LNCaP clone FGC (cell line): ENCODE data around the gene SFXN3.

Source experiments
- DNase-seq: peaks from one replicate; pipeline ENCODE4 v3.0.0-alpha.2; 2011; ENCODE audit warnings: low read depth
- H3K4me3 ChIP-seq: 2 replicates; pipeline ENCODE4 v1.5.1; 2011; ENCODE audit warnings: mild to moderate bottlenecking, low read depth, low read length, control low read depth
- CTCF ChIP-seq: IDR thresholded peaks from 2 replicates; pipeline ENCODE4 v1.5.1; 2012; ENCODE audit warnings: mild to moderate bottlenecking; ENCODE audit not compliant: control insufficient read depth, insufficient read depth; ENCODE audit errors: extremely low read depth

SFXN3 gene

GRCh38 chr10:101022967-101023705 lies 7.9 kb upstream of the SFXN3 start:
- no peak for DNase-seq
- no peak overlapping the region for H3K4me3 ChIP-seq
- TF ChIP-seq CTCF: no peak

DNA sequence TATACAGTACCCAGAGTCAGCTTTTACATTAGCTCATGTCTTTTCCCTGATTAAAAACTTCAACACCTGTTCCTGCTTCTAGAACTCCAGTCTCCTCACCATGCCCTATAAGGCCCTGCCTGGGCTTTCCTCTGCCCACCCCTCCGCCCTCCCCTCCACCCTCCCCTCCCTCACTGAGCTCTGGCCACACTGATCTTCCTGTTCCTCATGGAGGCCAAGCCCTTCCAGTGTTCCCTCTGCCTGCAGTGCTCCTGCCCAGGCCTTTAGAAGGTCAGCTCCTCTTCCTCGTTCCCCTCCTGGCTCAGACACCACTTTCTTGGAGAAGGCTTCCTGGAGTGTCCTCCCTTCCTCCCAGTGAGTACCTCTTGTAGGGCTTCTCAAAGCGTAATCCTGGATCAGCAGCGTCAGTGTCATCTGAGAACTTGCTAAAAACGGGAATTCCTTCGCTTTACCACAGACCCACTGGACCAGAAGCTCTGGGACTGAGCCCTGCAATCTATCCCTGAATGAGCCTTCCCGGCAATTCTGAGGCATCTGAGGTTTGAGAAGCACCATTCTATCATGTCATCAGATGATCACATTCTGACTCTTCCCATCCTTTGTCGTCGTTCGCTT lies 3.8 kb upstream of the SFXN3 start:
- no peak for TF ChIP-seq CTCF
- DNase-seq: no peak
- H3K4me3 ChIP-seq: no peak overlapping the region

- H3K4me3 ChIP-seq: no peak overlapping the region
- TF ChIP-seq CTCF: no peak
- no peak for DNase-seq
These were observed 2.3 kb upstream of the SFXN3 start for GRCh38 chr10:101028446-101029337.

DNA sequence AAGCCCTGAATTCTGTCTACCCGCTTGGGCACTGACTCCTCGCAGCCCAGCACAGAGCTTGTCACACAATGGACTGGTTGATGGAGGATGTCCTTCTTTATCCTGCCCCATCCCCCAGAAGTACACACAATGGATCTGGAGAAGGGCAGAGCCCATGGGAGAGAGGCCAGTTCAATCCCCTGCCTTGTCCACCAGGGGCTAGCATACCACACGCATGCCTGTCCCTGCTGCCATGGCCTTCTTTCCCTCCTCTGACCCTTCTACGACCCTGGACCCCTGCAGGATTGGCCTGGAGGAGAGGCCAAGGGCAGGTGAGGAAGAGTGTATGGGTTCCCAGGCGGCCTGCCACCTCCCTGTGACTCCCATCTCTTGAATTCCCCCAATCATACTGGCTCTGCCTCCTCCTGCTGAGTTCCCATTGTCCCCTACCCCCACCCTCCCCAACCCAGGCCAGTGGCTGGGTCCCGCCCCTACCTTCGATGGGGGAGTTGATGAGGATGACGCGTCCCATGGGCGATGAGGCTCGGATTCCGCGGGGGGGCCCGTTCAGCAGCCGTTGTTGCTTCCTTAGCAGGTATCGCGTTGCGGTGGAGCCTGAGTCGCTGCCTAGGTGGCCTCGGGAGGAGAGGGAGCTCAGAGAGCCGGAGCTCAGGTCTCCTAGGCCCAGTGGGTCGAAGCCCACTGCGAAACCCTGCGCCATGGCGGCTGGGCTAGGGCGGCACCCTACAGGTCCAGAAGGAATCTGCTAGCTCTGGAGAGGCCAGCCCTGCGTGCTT lies 1.3 kb upstream of the SFXN3 start:
- no peak overlapping the region for H3K4me3 ChIP-seq
- no peak for TF ChIP-seq CTCF
- DNase-seq: no peak

DNA sequence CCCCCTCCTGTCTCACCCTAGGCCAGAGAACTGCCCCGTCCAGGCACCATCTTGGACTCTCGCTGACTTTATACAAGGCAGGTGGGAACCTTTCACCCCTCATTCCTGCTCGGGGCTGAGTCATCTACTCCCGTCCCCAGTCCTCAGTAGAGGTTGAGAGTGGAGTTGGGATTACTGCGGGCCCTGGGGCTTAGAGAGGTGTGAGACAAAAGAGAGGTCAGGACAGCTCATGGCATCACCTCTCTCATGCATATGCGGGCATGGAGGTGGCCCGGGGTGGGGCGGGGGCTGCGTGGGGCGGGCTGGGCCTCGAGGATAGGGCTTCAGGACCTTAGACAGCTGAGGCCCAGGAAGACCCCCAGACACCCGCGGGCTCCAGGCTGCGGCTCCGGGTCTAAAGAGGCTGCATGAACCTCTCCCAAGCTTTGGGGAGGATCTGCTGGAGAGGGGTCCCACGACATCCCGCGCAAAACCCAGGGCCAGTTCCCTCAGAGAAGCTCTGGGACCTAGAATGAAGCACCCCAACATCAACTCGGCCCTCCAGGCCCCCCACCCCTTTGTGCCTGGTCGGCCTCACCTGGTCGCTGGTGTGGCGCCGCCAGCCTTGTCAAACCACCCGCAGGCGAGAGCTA lies 422 bp upstream of the SFXN3 start:
- no peak for DNase-seq
- peak overlapping the region; percentile 67 for H3K4me3 ChIP-seq
- TF ChIP-seq CTCF: no peak
